ENCODE measurements around the gene BTBD16. TPM values are rescaled to one million over a fixed set of nuclear protein-coding genes. Genes with fewer than 3 reads are reported as not detected.

Gene BTBD16
- total and polyA plus RNA-seq, 4 donors = 0.42 to 2.8 (median 1.8) TPM

GRCh38 chr10:122244001-122244975, 26.8 kb upstream of the BTBD16 start:
- Histone ChIP-seq H3K27ac (ENCODE audit: low read depth in 1 of 2, low read length in 2 of 2) (no peak overlapping the region), H3K36me3 (ENCODE audit: control insufficient read depth in 4 of 4, insufficient read depth in 3 of 4, low read depth in 1 of 4, low read length in 3 of 4) (peaks cover 0 to 21% (median 7%) of the 10 kb centered on the region in 4 donors), H3K27me3 (ENCODE audit: control insufficient read depth in 4 of 4, insufficient read depth in 4 of 4, low read length in 3 of 4) (no peaks in the 10 kb centered on the region), H3K4me1 (ENCODE audit: control insufficient read depth in 4 of 4, insufficient read depth in 4 of 4, low read length in 3 of 4) (no peaks in the 10 kb centered on the region), H3K4me3 (ENCODE audit: low read depth in 1 of 3, low read length in 3 of 3) (no peak overlapping the region), H3K9me3 (ENCODE audit: control insufficient read depth in 4 of 4, low read length in 3 of 4) (no peaks in the 10 kb centered on the region), H3K9ac (ENCODE audit: low read depth in 1 of 2, low read length in 2 of 2) (no peak overlapping the region)
- WGBS = 88% methylated on average over 11 of the region's 11 CpGs
- no peak for DNase-seq (ENCODE audit: low spot score)
- TF ChIP-seq ATF3 (IDR thresholded peaks at IDR 0.05) (no peak), MAX (IDR thresholded peaks at IDR 0.05) (no peak), REST (IDR thresholded peaks at IDR 0.05) (no peak), FOXA1 (IDR thresholded peaks at IDR 0.05) (no peak), ZBTB33 (IDR thresholded peaks at IDR 0.05) (no peak), JUND (IDR thresholded peaks at IDR 0.05) (no peak), CTCF (IDR thresholded peaks at IDR 0.05; ENCODE audit: low read depth, low read length, missing input control) (no peak), SP1 (IDR thresholded peaks at IDR 0.05) (no peak), HNF4A (conservative IDR thresholded peaks at IDR 0.05) (no peak), HNF4G (IDR thresholded peaks at IDR 0.05) (no peak), RAD21 (IDR thresholded peaks at IDR 0.05) (no peak), NR2F2 (IDR thresholded peaks at IDR 0.05) (no peak), YY1 (IDR thresholded peaks at IDR 0.05) (no peak), FOXA2 (IDR thresholded peaks at IDR 0.05) (no peak), EGR1 (IDR thresholded peaks at IDR 0.05; ENCODE audit: low read depth in 2 of 2) (no peak), TAF1 (conservative IDR thresholded peaks at IDR 0.05) (no peak), GABPA (IDR thresholded peaks at IDR 0.05 in 1 of 2, conservative IDR thresholded peaks at IDR 0.05 in 1 of 2) (no peak), RXRA (IDR thresholded peaks at IDR 0.05) (no peak)
